NCI-H524 treated with DMSO at 0.1 percent for 48 hours (cell line): Measurements from ENCODE around the gene HSH2D.
"Not testable (repeated sequence)": the region's sequence is repeated elsewhere in the genome, so short reads cannot be mapped to it uniquely, and the experiment has no call there.

Experiments
- DNase-seq: peaks from one replicate; lab custom pipeline; 2025; lab: John Stamatoyannopoulos, UW

Gene HSH2D

DNA sequence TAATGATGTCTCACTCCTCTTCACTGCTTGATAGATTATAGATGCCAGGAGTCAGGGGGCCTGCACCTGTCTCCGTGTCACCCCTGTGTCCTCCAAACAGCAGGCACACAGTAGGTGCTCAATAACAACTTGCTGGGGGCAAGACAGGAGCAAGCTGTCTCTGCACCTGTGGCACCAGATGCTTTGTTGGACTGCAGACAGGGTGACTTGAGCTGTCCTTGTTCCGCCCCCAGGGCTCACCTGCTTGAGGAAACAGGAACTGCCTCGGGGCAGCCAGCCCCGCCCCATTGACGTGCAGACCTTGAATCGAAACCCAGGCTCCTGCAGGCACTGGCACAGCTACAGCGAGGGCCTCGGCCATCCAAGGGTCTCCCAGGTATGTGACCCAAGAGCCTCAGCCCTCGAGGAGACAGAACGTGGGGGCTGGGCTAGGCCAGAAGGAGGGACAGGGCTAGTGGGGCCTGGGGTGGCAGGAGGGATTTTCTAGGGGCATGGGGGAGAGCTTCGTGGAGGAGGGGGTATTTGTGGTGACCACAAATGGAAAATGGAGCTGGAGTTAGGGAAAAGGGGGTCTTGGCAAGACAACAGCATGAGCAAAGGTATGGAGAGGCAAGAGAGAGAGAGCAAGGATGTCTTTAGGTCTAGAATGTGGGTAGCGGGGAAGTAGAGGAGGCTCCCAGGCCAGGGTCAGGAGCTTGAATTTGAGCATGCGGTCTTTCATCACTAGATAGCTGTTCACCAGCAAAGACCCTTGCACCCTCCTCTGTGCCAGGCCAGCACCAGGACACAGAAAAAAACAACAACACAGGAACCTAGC lies at the start of gene HSH2D:
TSS of gene HSH2D (plus strand) at position 287 of the 817 bp plus-strand sequence. CDS start 5,066 bp downstream, outside the sequence.
- DNase-seq, result no peak

GRCh38 chr19:16094360-16095070 lies 49.0 kb upstream of the HSH2D start:
- DNase-seq, result no peak

GRCh38 chr19:16095071-16095571 lies 48.4 kb upstream of the HSH2D start:
- DNase-seq, result no peak

DNA sequence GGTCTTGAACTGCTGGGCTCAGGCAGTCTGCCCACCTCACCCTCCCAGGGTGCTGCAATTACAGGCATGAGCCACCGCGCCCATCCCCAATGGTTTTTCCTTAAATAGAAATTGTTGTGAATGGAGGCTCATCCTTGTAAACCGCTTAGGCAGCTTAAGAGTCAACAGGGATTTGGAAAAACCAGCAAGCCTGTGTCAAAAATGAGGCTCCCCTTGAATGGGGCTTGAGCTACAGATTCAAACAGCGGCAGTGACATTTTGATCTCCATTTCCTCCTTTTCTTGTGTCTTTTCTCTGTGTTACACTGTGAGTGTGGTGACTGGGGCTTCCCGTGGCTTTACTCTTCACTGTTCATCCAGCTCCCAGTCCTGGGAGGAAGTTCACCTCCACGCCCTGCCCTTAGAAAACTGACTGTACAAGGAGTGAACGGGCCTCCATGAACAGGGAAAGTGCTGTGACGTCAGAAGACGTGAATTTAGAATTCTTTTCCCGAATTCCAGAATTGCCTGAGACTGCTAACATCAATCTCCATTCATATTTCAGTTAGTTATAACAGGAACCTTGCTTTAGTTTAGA lies 47.1 kb upstream of the HSH2D start:
- DNase-seq, result no peak

GRCh38 chr19:16098416-16098768 lies 45.1 kb upstream of the HSH2D start:
- no peak for DNase-seq

DNA sequence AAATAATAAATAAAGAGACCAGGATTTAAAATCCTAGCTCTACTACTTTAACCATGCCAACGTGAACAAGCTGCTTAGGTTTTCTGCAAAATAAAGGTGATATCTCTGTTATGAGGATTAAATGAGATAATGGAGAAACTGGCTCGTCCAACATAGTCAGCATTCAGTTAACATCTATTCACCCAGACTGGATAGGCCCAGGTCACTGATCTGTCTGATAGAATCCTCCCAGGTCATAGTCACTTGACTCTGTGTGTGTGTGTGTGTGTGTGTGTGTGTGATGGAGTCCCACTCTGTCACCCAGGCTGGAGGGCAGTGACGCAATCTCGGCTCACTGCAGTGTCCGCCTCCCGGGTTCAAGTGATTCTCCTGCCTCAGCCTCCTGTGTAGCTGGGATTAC lies 44.7 kb upstream of the HSH2D start:
- no peak for DNase-seq

DNA sequence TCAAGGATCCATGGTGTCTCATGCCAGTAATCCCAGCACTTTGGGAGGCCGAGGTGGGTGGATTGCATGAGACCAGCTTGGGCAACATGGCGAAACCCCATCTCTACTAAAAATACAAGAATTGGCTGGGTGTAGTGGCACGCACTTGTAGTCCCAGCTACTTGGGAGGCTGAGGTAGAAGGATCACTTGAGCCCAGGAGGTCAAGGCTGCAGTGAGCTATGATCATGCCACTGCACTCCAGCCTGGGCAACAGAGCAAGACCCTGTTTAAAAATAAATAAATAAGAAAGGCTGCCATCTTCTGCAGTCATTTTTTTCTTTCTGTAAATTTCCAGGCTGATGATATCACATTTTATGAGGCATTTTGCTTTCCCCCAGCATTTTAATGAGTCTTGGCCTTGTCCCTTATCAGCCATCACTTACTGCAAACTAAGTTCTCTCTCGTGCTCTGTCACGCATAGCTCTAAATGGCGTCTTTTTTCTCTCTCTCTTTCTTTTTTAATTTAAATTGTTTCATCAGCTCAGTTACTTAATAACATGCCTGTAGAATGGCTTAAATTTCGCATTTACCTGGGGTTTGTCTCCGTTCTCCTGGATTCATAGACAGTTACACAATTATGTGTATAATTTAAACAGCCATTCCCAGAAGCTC lies 44.0 kb upstream of the HSH2D start:
- DNase-seq, result not testable (repeated sequence)

- DNase-seq, result no peak
Measured at GRCh38 chr19:16100524-16100923, 43.0 kb upstream of the HSH2D start.

DNA sequence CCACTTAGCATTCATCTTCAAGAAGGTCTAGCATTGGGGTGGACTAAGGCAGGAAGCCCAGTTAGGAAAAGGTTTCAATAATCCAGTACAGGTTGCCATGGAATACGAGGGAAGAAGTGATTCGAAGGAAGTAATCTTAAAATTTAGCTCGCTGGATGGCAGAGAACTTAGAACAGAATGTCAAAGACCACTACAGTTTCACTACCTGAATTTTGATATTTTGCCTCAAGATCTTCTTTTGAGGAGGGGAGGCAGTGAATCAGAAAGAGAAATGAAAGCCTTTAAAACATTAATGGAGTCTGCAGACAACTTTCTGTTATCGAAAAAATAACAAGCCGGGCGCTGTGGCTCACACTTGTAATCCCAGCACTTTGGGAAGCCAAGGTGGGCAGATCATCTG lies 38.8 kb upstream of the HSH2D start:
- no peak for DNase-seq

- DNase-seq, result no peak
Measured at GRCh38 chr19:16106121-16106520, 37.4 kb upstream of the HSH2D start.

DNA sequence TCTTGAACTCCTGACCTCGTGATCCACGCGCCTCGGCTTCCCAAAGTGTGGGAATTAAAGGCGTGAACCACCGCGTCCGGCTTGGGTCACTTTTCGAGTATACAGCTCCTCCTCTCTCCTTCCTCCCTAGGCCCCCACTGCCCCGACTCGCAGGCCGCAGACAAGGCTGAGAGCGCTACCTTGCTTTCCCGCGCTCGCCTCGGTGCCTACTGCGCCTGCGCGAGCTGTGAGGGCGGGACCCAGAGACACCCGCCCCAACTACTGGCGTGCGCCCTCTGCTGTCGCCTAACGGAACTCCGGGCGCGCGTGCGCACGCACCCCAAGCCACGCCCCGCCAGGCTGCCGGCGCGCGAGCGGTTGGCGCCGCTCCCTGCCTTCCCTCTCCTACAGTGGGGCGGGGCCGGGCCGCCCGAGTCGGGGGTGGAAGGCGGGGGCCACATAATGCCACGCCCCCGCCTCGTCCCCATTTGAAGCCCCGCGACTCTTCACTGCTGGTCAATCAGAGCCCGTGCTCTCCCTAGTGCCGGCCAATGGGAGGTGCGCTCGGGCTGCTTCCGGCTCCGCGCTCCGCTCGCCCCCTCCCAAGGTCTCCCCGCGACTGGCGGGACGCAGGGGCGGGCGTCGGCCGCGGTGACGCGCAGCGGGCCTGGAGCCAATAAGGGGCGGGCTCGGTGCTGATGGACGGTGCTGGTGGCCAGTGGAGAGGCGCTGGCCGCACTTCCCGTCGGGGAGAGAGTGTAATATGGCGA lies 32.2 kb upstream of the HSH2D start, which contains the start of gene RAB8A:
TSS of gene RAB8A (plus strand) at position 730 of the 749 bp plus-strand sequence. CDS start at position 743, 13 bp downstream.
- peak; percentile 93 for DNase-seq

DNA sequence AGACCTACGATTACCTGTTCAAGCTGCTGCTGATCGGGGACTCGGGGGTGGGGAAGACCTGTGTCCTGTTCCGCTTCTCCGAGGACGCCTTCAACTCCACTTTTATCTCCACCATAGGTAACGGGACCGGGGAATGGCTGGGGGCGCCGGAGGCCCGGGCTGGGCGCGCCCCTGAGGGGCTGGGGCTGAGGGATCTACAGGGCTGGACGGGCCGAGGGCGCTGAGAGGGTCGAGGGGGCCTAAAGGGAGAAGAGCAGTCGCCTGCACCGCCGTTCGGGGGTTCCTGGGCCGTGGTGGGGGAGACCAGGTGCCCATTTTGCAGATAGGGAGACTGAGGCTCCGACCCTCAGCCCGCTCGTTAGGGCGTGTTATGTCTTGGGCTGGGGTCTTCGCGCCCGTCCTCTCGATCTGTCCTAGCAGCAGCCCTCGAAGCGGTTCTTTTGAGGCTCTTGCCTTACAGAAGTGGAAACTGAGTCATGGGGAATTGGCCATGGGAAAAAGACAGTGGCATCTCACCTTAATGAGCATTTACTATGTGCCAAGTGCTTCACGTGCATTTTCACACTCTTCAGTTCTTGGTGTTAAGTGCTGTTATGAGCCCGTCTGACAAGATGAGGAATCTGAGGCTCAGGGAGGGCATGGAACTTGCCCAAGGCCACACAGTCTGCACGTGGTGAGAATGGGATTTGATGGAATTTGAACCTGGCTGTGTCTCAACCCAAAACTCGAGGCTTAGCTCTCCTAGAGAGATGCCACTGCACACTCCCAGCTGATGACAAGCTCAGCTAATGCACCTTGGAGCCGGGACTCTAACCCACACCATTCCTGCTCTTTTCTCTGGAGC lies 31.4 kb upstream of the HSH2D start:
- no peak for DNase-seq

GRCh38 chr19:16112778-16113177 lies 30.7 kb upstream of the HSH2D start:
- DNase-seq, result no peak

DNA sequence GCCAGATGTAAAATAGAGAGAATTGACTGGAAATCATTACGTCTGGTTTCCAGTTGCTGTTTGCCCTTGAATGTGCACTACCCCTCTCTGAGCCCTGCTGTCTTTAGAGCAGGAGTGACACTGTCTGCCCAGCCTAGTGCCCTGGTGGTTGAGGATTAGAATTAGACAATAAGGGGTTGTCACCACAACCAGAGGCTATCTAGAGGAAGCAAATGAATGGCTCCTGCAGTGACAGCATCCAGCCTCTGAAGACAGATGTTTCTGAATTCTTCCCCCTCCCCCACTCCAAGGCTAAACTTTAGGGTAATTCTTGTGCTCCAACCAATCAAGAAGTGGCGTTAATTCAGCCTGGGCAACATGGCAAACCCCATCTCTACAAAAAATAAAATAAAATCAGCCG lies 29.8 kb upstream of the HSH2D start:
- DNase-seq, result no peak

- no peak for DNase-seq
Measured at GRCh38 chr19:16115301-16116039, 28.0 kb upstream of the HSH2D start.

DNA sequence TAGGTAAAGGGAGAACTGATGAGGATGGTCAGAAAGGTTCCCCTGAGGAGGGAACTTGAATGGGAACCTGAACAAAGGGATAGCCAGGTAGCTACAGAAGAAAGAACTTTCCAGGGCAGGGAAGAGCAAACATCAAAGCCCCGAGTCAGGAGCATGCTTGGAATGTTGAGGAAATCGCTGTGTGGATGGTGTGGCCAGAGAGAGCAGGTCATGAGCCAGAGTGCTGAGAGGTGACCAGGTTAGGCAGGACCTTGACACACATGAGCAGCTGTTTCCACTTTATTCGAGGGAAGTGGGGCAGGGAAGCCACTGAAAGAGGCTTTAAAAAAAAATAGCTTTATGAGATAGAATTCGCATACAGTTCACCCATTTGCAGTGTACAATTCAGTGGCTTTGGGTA lies 27.4 kb upstream of the HSH2D start:
- DNase-seq, result no peak

DNA sequence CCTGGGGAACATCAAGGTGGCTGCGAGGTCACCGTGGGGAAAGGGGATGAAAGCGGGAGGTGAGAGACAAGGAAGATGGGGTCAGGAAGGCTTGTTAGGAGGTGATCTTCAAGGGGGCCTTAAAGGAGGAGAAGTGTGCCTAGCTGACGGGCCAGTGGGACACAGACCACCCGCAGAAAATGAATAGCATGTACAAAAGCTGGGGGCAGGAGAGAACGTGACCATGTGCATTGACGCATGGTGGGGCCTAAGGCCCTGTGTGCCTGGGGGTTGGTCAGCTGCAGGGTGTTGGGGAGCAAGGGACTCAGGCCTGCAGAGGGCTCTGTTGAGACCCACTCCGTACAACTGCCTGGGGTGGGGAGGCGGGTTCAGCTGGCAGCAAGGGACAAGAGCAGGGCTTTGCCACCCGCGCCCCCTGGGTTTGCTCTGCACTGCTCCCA lies 25.9 kb upstream of the HSH2D start:
- DNase-seq, result no peak

DNA sequence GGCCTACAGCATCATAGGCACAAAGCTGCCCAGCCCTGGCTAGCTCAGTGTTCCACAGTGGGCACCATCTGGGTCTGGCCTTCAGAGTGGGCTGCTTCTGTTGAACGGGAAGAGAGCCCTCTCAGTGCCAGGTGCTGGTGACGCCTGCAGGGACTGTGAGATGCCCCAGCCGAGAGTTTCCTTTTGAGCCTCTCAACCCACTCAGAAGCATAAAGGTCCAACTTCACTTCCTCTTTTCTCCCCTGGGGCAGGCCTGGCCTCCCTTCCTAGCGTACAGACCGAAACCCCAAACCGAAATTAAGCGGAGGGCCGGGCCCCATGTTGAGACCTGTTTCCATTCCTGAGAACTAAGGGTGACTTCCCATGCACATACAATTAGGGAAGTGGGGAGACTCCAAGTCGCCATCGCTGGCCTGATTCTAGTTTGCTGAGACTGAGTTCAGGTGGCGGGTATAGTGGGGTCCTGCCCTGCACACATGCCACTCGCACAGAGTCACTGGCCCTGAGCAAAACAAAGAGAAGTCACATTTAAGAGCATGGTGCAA lies 24.9 kb upstream of the HSH2D start:
- no peak for DNase-seq

DNA sequence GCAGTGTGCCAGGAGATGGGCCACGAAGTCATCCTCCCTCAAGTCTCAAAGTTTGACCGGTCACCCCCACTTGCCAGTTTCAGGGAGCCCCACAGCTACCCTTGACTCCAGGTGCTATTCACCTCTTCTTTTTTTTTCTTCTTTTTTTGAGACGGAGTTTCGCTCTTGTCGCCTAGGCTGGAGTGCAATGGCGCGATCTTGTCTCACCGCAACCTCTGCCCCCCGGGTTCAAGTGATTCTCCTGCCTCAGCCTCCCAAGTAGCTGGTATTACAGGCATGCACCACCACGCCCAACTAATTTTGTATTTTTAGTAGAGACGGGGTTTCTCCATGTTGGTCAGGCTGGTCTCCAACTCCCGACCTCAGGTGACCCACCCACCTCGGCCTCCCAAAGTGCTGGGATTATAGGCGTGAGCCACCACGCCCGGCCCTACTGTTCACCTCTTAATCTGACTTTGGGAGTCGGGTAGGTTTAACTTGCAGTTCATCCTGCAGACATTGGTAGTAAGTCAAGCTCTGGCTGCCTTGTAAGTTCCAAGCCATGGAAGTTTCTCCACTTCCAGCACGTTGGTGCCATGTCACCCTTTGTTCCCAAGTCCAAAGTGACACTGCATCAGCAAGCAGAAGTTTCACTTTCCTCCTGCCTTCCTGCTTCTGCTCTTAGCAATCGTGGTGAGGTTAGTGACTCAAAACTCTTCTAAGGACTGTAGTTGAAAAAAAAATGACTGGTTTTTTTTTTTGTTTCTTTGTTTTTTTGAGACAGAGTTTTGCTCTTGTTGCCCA lies 24.2 kb upstream of the HSH2D start:
- DNase-seq, result not testable (repeated sequence)
